SK-N-MC (cell line): ENCODE results near the gene SLC41A2.

Source experiments
- DNase-seq: peaks from one replicate; pipeline ENCODE4 v3.0.0-alpha.2; 2011; ENCODE audit warnings: low read depth, low spot score
- H3K27ac ChIP-seq: fragments of 200-600 bp; sonication (generic); 2 replicates; pipeline ENCODE4 v1.5.1; 2016; ENCODE audit warnings: mixed run types
- H3K36me3 ChIP-seq: fragments of 200-600 bp; sonication (generic); 2 replicates; pipeline ENCODE4 v1.6.1; 2017; ENCODE audit warnings: antibody characterized with exemption, low read length, mixed read lengths; ENCODE audit not compliant: insufficient read depth
- H3K4me3 ChIP-seq: fragments of 200-600 bp; sonication (generic); 2 replicates; pipeline ENCODE4 v1.5.1; 2016
- H3K9ac ChIP-seq: fragments of 200-600 bp; sonication (generic); 2 replicates; pipeline ENCODE4 v1.8.0; 2017; ENCODE audit warnings: mixed run types, mixed read lengths; ENCODE audit not compliant: insufficient read length
- H3K9me3 ChIP-seq: fragments of 200-600 bp; sonication (generic); 2 replicates; pipeline ENCODE4 v1.6.1; 2017; ENCODE audit warnings: low read depth, mild to moderate bottlenecking, antibody characterized with exemption, low read length, moderate library complexity, mixed read lengths
- EZH2 ChIP-seq: fragments of 200-600 bp; sonication (generic); IDR thresholded peaks from one replicate; pipeline ENCODE4 v1.6.1; 2017; ENCODE audit warnings: antibody characterized with exemption
- FOXP2 ChIP-seq: optimal IDR thresholded peaks from 2 replicates; pipeline ENCODE3; 2011; ENCODE audit warnings: mild to moderate bottlenecking, moderate library complexity; ENCODE audit not compliant: insufficient read depth; ENCODE audit errors: extremely low read length, control extremely low read depth
- POLR2AphosphoS5 ChIP-seq: IDR thresholded peaks from 2 replicates; pipeline ENCODE4 v1.6.1; 2012; ENCODE audit warnings: mild to moderate bottlenecking, low read depth, low read length, borderline replicate concordance

Gene SLC41A2

DNA sequence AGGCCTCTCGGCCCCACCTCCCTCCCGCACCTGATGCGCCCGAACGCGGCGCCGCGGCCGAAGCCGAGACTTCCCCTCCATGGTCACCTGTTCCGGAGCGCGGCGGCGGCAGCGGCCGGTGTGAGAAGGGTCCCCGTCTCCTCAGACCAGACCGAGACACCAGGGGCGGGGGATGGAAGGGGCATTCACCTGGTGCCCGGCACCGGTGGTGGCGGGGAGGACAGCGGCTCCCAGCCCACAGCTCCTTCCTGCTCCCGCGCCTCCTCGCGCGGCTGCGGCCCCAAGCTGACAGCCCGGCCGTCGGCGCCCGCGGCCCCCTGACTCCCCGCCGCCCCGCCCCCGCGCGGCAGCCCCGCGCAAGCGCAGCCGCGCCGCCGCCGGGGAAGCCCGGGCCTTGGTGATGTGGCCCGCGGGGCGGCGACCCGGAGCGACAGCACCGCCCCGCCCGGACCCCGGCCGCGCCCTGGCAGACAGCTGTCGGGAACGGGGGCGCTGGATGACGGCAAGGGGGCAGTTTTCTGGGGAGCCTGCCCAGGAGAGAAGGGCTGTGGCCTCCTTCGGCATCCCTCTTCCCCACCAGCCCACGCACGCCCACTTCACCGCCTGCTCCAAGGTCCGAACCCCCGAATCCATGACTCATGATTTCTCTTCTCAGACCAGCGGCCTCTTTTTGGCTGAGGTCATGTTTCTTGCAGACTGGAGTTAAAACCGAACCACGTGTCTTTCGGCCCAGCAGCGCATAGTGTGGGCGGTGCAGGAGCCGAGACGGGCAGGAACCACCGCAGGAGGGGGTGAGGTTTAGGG lies at the start of gene SLC41A2:
SLC41A2 (minus strand) TSS at position 290 of the 804 bp plus-strand sequence. CDS start 29,763 bp downstream, outside the sequence.
- no peak for TF ChIP-seq EZH2
- no peak for TF ChIP-seq FOXP2
- TF ChIP-seq POLR2AphosphoS5: no peak; the same call in 1 of the 2 replicates
- no peaks in the 10 kb centered on the region for H3K9me3 ChIP-seq
- no peak for DNase-seq
- peak within 1 kb of the TSS; percentile 57 for H3K9ac ChIP-seq
- peak within 1 kb of the TSS; percentile 90 for H3K4me3 ChIP-seq
- no peak within 1 kb of the TSS for H3K27ac ChIP-seq
- no peaks in the 10 kb centered on the region for H3K36me3 ChIP-seq

- Histone ChIP-seq H3K36me3 (peaks cover 81% of the 10 kb centered on the region), H3K9me3 (no peaks in the 10 kb centered on the region), H3K27ac (no peak overlapping the region), H3K4me3 (no peak overlapping the region), H3K9ac (no peak overlapping the region)
- TF ChIP-seq POLR2AphosphoS5 (no peak), FOXP2 (no peak), EZH2 (no peak)
- no peak for DNase-seq
Observed at GRCh38 chr12:105001476-105001875, 43.4 kb upstream of the SLC41A2 start.

DNA sequence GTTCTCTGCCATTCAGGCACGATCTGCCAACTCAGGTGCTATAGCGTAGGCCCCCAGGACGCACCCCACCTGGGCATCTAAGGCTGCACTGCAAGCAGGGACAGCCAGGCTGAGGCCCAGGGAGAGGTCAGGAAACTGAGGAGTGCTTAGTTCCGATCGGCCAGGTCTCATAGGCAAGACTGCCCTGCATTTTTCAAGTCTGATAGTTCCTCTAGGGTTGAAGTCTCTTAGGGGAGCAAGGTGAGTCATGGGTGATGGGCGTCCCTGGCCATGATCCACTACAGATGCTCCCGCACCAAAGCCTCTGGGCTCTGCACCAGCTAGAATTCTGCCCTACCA lies 41.2 kb upstream of the SLC41A2 start:
- H3K36me3 ChIP-seq: peaks cover 83% of the 10 kb centered on the region

GRCh38 chr12:104998423-104999346 lies 40.6 kb upstream of the SLC41A2 start:
- Histone ChIP-seq H3K36me3 (peaks cover 84% of the 10 kb centered on the region), H3K9ac (no peak overlapping the region), H3K4me3 (no peak overlapping the region), H3K9me3 (no peaks in the 10 kb centered on the region), H3K27ac (no peak overlapping the region)
- no peak for DNase-seq
- TF ChIP-seq POLR2AphosphoS5: no peak
- TF ChIP-seq EZH2: no peak
- TF ChIP-seq FOXP2: no peak

More for the DNA sequence above, 41.2 kb upstream of the SLC41A2 start:
- TF ChIP-seq POLR2AphosphoS5 (no peak), EZH2 (no peak), FOXP2 (no peak)
- Histone ChIP-seq H3K27ac (no peak overlapping the region), H3K9ac (no peak overlapping the region), H3K4me3 (no peak overlapping the region), H3K9me3 (no peaks in the 10 kb centered on the region)
- no peak for DNase-seq

GRCh38 chr12:104997541-104997940 lies 39.5 kb upstream of the SLC41A2 start:
- Histone ChIP-seq H3K9me3 (no peaks in the 10 kb centered on the region), H3K4me3 (no peak overlapping the region), H3K9ac (no peak overlapping the region), H3K27ac (no peak overlapping the region), H3K36me3 (peaks cover 82% of the 10 kb centered on the region)
- DNase-seq: no peak
- no peak for TF ChIP-seq POLR2AphosphoS5
- TF ChIP-seq EZH2: no peak
- TF ChIP-seq FOXP2: no peak

GRCh38 chr12:104994336-104994735 lies 36.2 kb upstream of the SLC41A2 start:
- no peaks in the 10 kb centered on the region for H3K9me3 ChIP-seq
- TF ChIP-seq POLR2AphosphoS5 (no peak), FOXP2 (no peak), EZH2 (no peak)
- no peak overlapping the region for H3K4me3 ChIP-seq
- no peak overlapping the region for H3K27ac ChIP-seq
- H3K9ac ChIP-seq: no peak overlapping the region
- DNase-seq: no peak
- peaks cover 82% of the 10 kb centered on the region for H3K36me3 ChIP-seq

GRCh38 chr12:104991565-104992128 lies 33.6 kb upstream of the SLC41A2 start:
- H3K4me3 ChIP-seq: no peak overlapping the region
- no peak overlapping the region for H3K27ac ChIP-seq
- peaks cover 77% of the 10 kb centered on the region for H3K36me3 ChIP-seq
- no peaks in the 10 kb centered on the region for H3K9me3 ChIP-seq
- DNase-seq: no peak
- TF ChIP-seq EZH2 (no peak), POLR2AphosphoS5 (no peak), FOXP2 (no peak)
- H3K9ac ChIP-seq: no peak overlapping the region

DNA sequence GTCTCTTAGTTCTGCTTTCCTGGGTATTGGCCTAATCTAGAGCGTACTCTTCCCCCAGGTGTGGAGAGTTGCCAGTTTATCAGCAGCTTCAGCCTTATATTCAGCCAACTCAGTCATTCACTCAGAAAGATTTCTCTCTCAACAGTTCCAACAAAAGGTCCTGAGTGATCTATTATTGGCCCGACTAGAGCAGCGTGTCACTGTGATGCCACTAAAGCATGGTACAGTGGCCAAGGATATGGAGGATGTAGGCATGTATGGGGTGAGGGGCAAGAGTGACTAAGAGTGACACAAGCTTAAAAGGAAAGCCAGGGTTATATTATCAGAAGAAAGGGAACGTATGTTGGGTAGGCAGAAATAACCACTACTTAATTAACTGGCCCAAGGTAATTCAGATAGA lies 32.9 kb upstream of the SLC41A2 start:
- Histone ChIP-seq H3K27ac (no peak overlapping the region), H3K36me3 (peaks cover 73% of the 10 kb centered on the region)
- TF ChIP-seq POLR2AphosphoS5 (no peak), EZH2 (no peak), FOXP2 (no peak)

More for the DNA sequence above, 32.9 kb upstream of the SLC41A2 start:
- DNase-seq: no peak
- Histone ChIP-seq H3K4me3 (no peak overlapping the region), H3K9ac (no peak overlapping the region), H3K9me3 (no peaks in the 10 kb centered on the region)
